Activated CD4-positive, CD25-positive, alpha-beta regulatory T cell treated with anti-CD3 and anti-CD28 coated beads, Interleukin-2, amount 50 U/mL, for 16 hours (primary cell): Measurements from ENCODE around the gene KRTAP3-2.
"Not testable (repeated sequence)": the region's sequence is repeated elsewhere in the genome, so short reads cannot be mapped to it uniquely, and the experiment has no call there.

Source experiments
- DNase-seq: peaks from one replicate; pipeline ENCODE4 v3.0.0-alpha.2; 2020; ENCODE audit warnings: low read depth, low spot score

KRTAP3-2 gene

DNA sequence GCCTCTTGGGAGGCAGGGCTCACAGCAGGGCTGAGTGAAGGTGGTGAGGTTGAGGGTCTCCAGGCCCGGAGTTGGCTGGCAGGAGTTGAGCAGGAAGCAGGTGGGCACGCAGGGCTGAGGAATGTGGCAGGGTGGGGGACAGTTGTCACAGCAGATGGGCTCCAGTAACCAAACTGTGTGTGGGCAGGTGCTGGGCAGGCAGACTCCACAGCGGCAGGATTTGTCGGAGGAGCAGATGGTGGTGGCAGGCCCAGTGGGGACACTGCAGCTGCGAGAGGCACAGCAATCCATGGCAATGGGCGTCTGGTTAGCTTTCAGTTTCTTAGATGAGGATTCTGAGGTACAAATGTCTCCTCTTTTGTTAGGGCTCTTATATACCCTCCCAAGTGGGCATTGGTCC, at the start of gene KRTAP3-2:
Gene KRTAP3-2, minus strand, starts transcription at position 344 of the 400 bp plus-strand sequence. Its CDS starts 53 bp downstream, at position 291.
- DNase-seq: not testable (repeated sequence)

DNA sequence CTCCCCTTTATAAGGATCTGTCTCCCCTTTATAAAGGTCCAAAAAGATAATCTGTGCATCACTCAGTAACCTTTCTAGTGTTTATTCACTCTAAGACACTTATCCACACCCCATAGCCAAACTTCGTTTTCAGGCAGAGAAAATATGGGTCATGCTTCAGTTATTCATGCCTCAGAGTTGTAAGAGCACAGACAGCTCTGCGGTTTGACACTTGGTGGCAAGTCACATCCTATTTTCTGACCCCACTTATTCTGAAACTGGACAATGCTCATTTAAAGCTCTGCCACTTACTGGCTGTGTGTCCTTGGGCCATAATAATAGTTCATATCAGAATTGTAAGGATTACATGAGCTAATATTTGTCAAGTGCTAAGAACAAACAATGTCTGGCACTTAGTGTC, 49.4 kb upstream of the KRTAP3-2 start:
- DNase-seq: no peak

DNA sequence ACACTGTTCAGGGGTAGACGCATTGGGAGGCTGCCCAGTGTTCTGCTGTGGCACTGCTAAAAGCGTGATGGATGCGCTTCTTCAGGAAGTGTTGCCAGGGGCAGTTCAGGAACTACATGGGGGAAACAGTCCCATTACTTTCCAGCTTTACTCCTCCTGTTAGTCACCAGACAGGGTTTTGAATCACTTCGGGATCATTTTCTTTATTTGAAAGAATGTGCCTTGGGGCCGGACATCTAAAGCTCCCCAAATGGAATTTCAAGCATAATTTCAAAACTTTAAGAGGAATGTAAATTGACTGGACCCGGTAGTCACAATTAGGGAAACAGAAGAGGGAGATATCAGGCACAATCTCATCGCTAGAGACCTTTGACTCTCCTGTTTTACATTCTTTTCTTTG, 48.7 kb upstream of the KRTAP3-2 start:
- no peak for DNase-seq

DNA sequence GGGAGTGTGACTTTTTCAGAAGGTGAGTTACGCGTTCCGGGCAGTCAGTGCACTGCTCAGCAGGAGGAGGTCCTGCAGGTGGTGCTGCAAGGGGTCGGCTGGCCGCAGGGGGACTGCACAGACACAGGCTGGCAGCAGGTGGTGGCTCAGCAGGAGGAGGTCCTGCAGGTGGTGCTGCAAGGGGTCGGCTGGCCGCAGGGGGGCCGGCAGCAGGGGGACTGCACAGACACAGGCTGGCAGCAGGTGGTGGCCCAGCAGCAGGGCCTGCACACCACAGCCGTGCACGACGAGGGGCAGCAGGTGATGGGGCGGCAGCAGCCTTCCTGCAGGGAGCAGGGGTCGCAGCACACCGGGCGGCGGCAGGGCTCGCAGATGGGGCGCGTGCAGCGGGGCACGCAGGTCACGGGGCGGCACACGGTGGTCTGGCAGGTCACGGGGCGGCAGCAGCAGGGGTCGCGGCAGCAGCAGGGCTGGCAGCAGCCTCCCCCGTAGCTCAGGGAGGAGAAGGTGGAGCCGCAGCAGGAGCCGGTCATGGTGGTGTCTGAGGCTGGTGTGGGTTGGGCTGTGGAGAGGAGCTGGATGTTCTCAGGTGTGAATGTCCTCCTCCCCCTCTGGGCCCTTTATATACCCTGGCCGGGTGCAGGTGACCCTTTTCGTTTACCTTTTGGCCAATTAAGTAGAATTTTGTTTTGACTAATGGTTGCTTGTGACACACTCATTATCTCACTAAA, 47.2 kb upstream of the KRTAP3-2 start, which contains the start of gene KRTAP2-1:
Gene KRTAP2-1, minus strand, starts transcription at position 582 of the 731 bp plus-strand sequence. Its CDS starts 49 bp downstream, at position 533.
- not testable (repeated sequence) for DNase-seq

DNA sequence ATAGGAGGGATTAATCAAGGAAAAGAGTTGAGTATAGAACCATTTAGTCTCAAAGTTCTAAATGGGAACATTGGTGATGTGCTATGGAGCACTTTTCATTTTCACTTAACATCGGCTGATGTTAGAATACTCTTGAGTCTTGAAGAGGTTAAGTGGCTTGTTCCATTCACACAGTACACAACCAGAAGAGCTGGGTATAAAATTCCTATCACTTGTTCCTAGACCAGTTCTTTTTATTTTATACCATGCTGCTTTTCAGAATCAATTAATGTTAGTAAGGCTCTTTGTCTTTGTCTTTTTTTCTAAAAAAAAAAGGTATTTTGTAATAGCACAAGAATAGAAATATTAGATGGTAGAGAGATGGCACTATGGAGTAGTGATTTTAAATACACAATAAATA, 43.2 kb upstream of the KRTAP3-2 start:
- no peak for DNase-seq

DNA sequence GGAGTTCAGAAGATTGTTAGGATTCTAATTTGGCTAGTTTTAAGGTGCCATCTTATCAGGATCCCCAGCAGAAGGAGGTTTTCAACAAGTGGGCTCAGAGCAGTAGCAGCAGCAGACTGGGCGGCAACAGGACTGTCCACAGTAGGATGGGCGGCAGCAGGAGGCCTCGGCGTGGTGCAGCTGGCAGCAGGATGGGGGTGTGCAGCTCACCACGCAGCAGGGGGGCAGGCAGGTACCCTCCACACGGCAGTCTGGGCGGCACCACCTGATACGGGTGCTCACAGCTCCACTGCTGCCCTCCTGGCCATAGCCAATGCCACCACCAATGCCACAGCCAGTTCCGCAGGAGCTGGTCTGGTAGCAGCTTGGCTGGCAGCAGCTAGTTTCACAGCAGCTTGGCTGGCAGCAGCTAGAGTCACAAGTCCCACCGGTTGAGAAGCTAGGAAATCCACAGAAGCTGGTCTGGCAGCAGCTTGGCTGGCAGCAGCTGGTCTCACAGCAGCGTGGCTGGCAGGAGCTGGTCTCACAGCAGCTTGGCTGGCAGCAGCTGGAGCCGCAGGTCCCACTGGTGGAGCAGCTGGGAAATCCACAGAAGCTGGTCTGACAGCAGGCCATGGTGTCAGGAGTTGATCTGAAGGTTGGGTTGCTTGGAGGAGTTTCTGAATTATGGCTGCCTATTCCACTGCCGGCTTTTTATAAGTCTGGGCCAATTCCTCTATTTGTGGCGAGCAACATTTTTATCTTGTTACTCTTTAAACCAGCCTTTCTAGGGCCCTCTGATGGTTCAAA, 41.3 kb upstream of the KRTAP3-2 start, which contains the start of gene KRTAP1-1:
Gene KRTAP1-1, minus strand, starts transcription at position 668 of the 789 bp plus-strand sequence. Its CDS starts 53 bp downstream, at position 615.
- DNase-seq: not testable (repeated sequence)

DNA sequence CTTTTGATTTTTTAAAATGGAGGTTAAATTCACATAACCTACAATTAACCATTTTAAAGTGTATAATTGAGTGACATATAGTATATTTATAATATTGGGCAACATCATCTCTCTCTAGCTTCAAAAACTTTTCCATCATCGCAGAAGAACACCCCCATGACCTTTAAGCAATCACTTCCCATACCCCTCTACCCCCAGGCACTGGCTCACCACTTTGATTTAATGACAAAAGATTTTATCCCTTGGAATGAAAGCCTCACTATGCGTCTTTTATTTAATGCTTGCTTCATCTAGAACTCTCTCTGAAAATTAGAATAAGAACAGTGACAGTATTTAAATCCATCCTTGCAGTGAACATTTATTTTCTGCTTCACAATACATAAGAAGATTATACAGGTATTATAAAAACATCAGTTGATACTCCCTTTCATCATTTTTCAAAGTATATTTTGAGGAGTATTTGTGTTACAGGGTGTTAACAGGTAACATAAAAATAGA, 38.2 kb upstream of the KRTAP3-2 start:
- no peak for DNase-seq

DNA sequence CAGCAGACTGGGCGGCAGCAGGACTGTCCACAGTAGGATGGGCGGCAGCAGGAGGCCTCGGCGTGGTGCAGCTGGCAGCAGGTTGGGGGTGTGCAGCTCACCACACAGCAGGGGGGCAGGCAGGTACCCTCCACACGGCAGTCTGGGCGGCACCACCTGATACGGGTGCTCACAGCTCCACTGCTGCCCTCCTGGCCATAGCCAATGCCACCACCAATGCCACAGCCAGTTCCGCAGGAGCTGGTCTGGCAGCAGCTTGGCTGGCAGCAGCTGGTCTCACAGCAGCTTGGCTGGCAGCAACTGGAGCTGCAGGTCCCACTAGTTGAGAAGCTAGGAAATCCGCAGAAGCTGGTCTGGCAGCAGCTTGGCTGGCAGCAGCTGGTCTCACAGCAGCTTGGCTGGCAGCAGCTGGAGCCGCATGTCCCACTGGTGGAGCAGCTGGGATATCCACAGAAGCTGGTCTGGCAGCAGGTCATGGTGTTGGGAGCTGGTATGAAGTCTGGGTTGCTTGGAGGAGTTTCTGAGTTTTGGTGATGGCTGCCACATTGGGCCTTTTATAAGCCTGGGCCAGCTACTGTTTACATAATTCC, 34.7 kb upstream of the KRTAP3-2 start, which contains the start of gene KRTAP1-3:
Gene KRTAP1-3, minus strand, starts transcription at position 529 of the 590 bp plus-strand sequence. Its CDS starts 53 bp downstream, at position 476.
- DNase-seq: not testable (repeated sequence)

DNA sequence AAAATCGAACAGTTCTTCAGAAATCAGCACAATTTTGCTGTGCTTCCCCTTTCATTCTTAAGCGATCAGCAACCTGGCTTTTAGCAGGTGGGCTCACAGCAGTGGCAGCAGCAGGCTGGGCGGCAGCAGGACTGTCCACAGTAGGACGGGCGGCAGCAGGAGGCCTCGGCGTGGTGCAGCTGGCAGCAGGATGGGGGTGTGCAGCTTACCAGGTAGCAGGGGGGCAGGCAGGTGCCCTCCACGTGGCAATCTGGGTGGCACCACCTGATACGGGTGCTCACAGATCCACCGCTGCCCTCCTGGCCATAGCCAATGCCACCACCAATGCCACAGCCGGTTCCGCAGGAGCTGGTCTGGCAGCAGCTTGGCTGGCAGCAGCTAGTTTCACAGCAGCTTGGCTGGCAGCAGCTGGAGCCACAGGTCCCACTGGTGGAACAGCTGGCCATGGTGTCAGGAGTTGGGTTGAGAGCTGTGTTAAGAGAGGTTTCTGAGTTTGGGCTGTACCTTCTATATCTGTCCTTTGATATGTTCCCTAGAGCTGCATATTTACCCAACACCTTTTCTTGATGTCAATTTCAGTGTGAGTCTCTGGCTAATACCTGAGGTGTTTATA, 30.0 kb upstream of the KRTAP3-2 start, which contains the start of gene KRTAP1-4:
Gene KRTAP1-4, minus strand, starts transcription at position 563 of the 613 bp plus-strand sequence. Its CDS starts 117 bp downstream, at position 446.
- no peak for DNase-seq

DNA sequence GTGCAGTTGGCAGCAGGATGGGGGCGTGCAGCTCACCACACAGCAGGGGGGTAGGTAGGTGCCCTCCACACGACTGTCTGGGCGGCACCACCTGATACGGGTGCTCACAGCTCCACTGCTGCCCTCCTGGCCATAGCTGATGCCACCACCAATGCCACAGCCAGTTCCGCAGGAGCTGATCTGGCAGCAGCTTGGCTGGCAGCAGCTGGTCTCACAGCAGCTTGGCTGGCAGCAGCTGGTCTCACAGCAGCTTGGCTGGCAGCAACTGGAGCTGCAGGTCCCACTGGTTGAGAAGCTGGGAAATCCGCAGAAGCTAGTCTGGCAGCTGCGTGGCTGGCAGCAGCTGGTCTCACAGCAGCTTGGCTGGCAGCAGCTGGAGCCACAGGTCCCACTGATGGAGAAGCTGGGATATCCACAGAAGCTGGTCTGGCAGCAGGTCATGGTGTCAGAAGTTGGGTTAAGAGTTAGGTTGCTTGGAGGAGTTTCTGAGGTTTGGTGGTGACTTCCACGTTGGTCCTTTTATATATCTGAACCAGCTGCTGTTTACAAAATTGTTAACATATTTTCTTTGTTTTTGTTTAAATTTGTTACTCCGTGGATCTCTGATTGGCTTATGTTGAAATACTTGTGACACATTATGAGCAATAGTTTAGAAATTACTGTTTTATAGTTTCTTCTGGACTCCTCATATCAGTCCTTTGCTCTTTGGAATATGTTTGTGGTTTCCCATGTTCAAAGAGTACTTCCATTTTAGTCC, 27.2 kb upstream of the KRTAP3-2 start, which contains the start of gene KRTAP1-5:
Gene KRTAP1-5, minus strand, starts transcription at position 494 of the 757 bp plus-strand sequence. Its CDS starts 53 bp downstream, at position 441.
- DNase-seq: no peak

DNA sequence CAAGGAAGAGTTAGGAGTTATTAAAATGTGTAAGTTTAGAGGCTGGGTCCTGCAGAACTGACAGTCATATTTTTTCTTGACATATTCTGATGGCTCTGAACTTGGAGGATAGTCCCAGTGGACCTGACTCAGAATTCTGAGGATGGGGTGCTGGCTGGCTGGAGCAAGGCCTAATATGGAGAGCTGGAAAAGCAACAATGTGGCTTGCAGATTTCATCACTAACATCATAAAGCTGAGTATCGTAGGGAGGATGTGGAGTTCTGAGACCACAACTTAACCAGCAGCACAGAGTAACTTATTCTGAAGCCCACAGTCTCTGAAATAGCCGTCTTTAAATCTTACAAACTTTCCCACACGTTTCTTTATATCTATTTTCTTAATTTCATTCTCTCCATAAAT, 25.0 kb upstream of the KRTAP3-2 start:
- DNase-seq: no peak

DNA sequence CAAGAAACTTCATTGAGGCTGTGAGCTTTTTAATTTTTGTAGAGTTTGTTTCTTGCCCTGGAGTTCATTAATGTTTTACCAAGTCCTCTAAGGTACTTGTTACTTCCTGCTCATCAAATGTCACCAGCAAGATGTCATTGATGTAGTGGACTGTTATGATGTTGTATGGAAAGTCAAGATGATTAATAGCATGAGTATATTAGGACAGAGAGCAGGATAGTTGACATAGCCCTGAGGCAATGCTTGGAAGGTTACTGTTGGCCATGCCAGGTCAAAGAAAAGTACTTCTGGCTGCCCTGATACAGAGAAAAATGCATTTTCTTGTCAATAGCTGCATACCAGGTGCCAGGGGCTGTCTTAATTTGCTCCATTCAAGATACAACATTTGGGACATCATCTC, 20.6 kb upstream of the KRTAP3-2 start:
- no peak for DNase-seq

DNA sequence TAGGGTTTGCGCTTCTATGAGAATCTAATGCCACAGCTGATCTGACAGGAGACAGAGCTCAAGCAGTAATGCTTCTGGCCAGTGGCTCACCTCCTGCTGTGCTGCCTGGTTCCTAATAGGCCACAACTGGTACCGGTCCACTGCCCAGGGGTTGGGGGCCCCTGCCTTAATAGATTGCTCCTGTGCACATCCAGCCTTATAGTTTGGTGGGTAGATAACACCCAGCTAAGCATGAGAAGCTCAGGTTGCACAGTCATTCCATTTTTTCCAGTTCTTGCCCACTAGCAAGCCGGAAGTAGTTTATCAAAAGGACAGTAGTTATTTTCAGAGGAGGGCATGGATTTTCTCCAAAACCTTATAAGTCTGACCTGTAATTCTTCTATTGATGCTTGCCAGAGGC, 19.7 kb upstream of the KRTAP3-2 start:
- no peak for DNase-seq

DNA sequence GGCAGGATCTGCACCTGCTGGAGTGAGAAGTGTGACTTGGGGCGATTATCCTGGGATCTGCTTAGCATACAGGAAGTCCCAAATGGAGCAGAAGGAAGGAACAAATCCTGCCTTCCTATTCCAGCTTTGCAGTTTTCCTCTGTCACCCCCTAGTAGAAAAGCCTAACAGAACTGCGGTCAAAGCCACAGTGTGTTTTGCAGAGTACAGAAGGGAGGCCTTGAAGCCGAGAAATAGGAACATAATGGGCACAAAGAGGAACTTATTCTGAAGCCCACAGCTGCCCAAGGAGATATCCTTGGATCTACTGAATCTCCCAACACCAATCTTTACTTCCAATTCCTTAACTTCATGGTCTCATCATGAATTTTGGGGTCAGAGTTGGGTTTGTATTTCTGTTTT, 18.8 kb upstream of the KRTAP3-2 start:
- DNase-seq: no peak

DNA sequence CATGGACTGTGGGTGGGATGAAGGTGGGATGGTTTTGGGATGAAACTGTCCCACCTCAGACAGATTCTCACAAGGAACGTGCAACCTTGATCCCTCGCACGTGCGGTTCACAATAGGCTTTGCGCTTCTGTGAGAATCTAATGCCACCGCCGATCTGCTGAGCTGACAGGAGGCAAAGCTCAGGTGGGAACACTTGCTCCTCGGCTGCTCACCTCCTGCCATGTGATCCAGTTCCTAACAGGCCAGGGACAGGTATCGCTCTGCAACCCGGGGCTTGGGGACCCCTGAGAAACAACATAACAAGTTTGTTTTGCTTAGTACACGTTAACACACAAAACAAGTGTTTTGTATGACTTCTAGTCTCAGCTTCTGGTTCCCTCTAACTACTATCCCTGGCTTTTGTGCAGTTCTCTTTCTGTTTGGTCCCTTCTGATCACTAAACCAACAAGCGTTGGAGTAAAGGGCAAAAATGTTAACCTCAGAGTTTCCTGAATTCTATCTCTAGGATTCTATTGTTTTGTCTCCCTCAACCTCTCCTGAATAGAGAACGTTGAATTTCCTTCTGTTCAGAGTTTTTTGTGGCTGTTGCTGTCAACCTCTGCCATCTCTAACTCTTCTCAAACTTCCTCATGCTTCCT, 17.0 kb upstream of the KRTAP3-2 start:
- no peak for DNase-seq

DNA sequence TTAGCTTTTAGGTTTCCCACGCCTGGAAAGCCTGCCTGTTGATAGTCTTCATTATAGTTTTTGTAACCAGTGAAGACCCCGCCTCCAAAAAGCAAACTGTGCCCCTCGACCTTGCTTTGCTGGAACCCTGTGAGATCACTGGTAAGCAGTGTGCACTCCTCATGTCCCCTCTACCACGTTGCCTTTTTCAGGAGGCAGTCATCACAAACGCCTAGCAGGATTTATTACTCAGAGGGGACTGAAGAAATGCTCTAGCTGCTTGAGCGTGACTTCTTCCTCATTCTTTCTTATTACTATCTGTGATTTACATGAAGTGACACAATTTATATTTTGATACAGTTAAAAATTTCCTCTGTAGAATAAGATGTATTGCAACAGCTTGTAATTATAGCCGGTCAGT, 15.7 kb upstream of the KRTAP3-2 start:
- no peak for DNase-seq

DNA sequence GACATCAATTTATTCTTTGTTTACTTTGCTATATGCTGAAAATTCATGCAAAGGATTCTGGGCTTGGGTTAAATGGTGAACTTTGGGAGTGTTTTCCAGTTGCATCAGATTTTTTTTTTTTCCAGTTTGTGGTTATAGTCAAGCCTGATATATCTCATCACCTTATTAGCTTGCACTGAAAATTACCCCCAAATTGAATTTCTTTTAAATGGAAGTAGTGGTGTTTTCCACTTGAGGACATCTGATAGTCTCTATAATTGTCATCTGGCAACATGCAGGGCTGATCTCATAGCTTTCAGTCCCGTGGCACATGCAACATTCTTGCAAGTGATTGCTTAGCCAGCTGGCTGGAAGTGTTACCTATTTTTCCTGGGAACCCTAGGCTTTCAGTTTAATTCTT, 13.9 kb upstream of the KRTAP3-2 start:
- no peak for DNase-seq

DNA sequence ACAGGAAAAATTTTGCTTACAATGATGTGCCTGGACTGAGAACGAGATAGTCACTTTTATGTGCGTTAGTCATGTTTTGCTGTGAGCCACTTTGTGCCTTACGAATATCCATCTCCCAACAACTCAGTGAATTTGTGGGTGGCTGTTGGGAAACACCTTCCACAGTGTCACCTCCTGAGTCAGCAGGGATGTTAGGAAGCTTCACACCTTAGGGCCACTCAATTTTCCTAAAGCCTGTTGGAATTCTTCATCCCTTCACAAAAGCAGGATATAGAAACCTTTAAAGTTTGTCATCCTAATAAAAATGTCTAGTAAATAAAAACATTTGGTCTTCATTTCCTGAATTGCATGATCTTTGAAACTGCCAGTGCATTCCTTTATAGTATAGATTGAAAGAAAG, 13.5 kb upstream of the KRTAP3-2 start:
- DNase-seq: no peak

DNA sequence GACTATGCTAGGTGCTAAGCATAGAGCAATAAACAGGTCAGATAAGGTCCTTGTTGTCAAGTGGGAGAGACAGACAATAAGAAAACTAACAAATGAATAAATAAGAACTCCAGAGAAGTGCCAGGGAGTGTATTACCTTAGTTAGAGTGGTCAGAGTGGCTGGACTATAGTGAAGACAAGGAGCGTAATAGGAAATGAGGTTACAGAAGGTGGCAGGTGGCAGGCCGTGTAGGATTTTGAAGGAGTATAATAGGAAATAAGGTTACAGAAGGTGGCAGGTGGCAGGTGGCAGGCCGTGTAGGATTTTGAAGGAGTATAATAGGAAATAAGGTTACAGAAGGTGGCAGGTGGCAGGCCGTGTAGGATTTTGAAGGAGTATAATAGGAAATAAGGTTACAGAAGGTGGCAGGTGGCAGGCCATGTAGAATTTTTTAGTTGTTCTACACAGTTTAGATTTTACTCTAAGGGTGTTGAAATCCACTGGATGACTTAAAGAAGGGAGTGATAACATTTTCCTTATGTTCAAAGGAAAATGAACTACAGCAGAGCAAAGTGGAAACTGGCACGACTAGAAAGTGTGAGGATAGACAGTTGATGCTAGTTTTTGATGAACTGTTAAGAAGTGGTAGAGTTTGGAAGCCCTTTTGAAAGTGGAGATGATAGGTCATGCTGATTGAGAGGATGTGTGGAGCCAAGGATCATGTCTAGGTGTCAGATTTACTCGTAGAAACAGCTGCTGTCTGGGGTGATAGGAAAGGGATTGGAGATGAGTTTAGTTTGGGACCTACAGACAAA, 12.8 kb upstream of the KRTAP3-2 start:
- DNase-seq: no peak
